ENCODE results near the gene BCL2.

The BCL2 gene

GRCh38 chr18:63177259-63177658, 142.3 kb downstream of the BCL2 start:
- H3K9ac ChIP-seq (ENCODE audit: low read depth, low read length), result no peak overlapping the region
- H3K4me3 ChIP-seq (ENCODE audit: low read depth, low read length), result no peak overlapping the region
- H3K9me3 ChIP-seq (ENCODE audit: control insufficient read depth, insufficient read depth, low read length), result no peaks in the 10 kb centered on the region
- H3K36me3 ChIP-seq (ENCODE audit: control insufficient read depth, insufficient read depth, low read length), result no peaks in the 10 kb centered on the region
- peaks cover 7% of the 10 kb centered on the region for H3K4me1 ChIP-seq (ENCODE audit: control insufficient read depth, insufficient read depth, low read length)
- no peaks in the 10 kb centered on the region for H3K27me3 ChIP-seq (ENCODE audit: control insufficient read depth, insufficient read depth, low read length)
- no peak overlapping the region for H3K27ac ChIP-seq (ENCODE audit: low read depth, low read length)

- no peak overlapping the region for H3K9ac ChIP-seq (ENCODE audit: low read depth, low read length)
- no peaks in the 10 kb centered on the region for H3K9me3 ChIP-seq (ENCODE audit: control insufficient read depth, insufficient read depth, low read length)
- H3K4me1 ChIP-seq (ENCODE audit: control insufficient read depth, insufficient read depth, low read length), result peaks cover 7% of the 10 kb centered on the region
- H3K4me3 ChIP-seq (ENCODE audit: low read depth, low read length), result no peak overlapping the region
- H3K36me3 ChIP-seq (ENCODE audit: control insufficient read depth, insufficient read depth, low read length), result no peaks in the 10 kb centered on the region
- no peak overlapping the region for H3K27ac ChIP-seq (ENCODE audit: low read depth, low read length)
- H3K27me3 ChIP-seq (ENCODE audit: control insufficient read depth, insufficient read depth, low read length), result no peaks in the 10 kb centered on the region
These were observed 144.3 kb downstream of the BCL2 start for GRCh38 chr18:63175264-63175663.

- H3K4me3 ChIP-seq (ENCODE audit: low read depth, low read length), result no peak overlapping the region
- no peak overlapping the region for H3K27ac ChIP-seq (ENCODE audit: low read depth, low read length)
- peaks cover 7% of the 10 kb centered on the region for H3K4me1 ChIP-seq (ENCODE audit: control insufficient read depth, insufficient read depth, low read length)
- no peaks in the 10 kb centered on the region for H3K9me3 ChIP-seq (ENCODE audit: control insufficient read depth, insufficient read depth, low read length)
- no peak overlapping the region for H3K9ac ChIP-seq (ENCODE audit: low read depth, low read length)
- no peaks in the 10 kb centered on the region for H3K36me3 ChIP-seq (ENCODE audit: control insufficient read depth, insufficient read depth, low read length)
- no peaks in the 10 kb centered on the region for H3K27me3 ChIP-seq (ENCODE audit: control insufficient read depth, insufficient read depth, low read length)
These were observed 145.6 kb downstream of the BCL2 start for GRCh38 chr18:63173983-63174382.

GRCh38 chr18:63169853-63170252, 149.7 kb downstream of the BCL2 start:
- Histone ChIP-seq H3K27me3 (ENCODE audit: control insufficient read depth, insufficient read depth, low read length) (no peaks in the 10 kb centered on the region), H3K4me3 (ENCODE audit: low read depth, low read length) (no peak overlapping the region), H3K27ac (ENCODE audit: low read depth, low read length) (no peak overlapping the region), H3K9me3 (ENCODE audit: control insufficient read depth, insufficient read depth, low read length) (no peaks in the 10 kb centered on the region), H3K4me1 (ENCODE audit: control insufficient read depth, insufficient read depth, low read length) (no peaks in the 10 kb centered on the region), H3K9ac (ENCODE audit: low read depth, low read length) (no peak overlapping the region), H3K36me3 (ENCODE audit: control insufficient read depth, insufficient read depth, low read length) (no peaks in the 10 kb centered on the region)

GRCh38 chr18:63168287-63168686, 151.3 kb downstream of the BCL2 start:
- Histone ChIP-seq H3K4me3 (ENCODE audit: low read depth, low read length) (no peak overlapping the region), H3K27me3 (ENCODE audit: control insufficient read depth, insufficient read depth, low read length) (no peaks in the 10 kb centered on the region), H3K27ac (ENCODE audit: low read depth, low read length) (no peak overlapping the region), H3K4me1 (ENCODE audit: control insufficient read depth, insufficient read depth, low read length) (no peaks in the 10 kb centered on the region), H3K36me3 (ENCODE audit: control insufficient read depth, insufficient read depth, low read length) (no peaks in the 10 kb centered on the region), H3K9ac (ENCODE audit: low read depth, low read length) (no peak overlapping the region), H3K9me3 (ENCODE audit: control insufficient read depth, insufficient read depth, low read length) (no peaks in the 10 kb centered on the region)

- Histone ChIP-seq H3K4me3 (ENCODE audit: low read depth, low read length) (no peak overlapping the region), H3K9me3 (ENCODE audit: control insufficient read depth, insufficient read depth, low read length) (no peaks in the 10 kb centered on the region), H3K9ac (ENCODE audit: low read depth, low read length) (no peak overlapping the region), H3K27ac (ENCODE audit: low read depth, low read length) (no peak overlapping the region), H3K27me3 (ENCODE audit: control insufficient read depth, insufficient read depth, low read length) (no peaks in the 10 kb centered on the region), H3K36me3 (ENCODE audit: control insufficient read depth, insufficient read depth, low read length) (no peaks in the 10 kb centered on the region), H3K4me1 (ENCODE audit: control insufficient read depth, insufficient read depth, low read length) (no peaks in the 10 kb centered on the region)
These were observed 153.4 kb downstream of the BCL2 start for GRCh38 chr18:63166142-63166541.

GRCh38 chr18:63164396-63164795, 155.2 kb downstream of the BCL2 start:
- no peak overlapping the region for H3K27ac ChIP-seq (ENCODE audit: low read depth, low read length)
- no peaks in the 10 kb centered on the region for H3K27me3 ChIP-seq (ENCODE audit: control insufficient read depth, insufficient read depth, low read length)
- H3K9me3 ChIP-seq (ENCODE audit: control insufficient read depth, insufficient read depth, low read length), result no peaks in the 10 kb centered on the region
- H3K4me3 ChIP-seq (ENCODE audit: low read depth, low read length), result no peak overlapping the region
- no peaks in the 10 kb centered on the region for H3K36me3 ChIP-seq (ENCODE audit: control insufficient read depth, insufficient read depth, low read length)
- no peak overlapping the region for H3K9ac ChIP-seq (ENCODE audit: low read depth, low read length)
- H3K4me1 ChIP-seq (ENCODE audit: control insufficient read depth, insufficient read depth, low read length), result no peaks in the 10 kb centered on the region

- no peak overlapping the region for H3K4me3 ChIP-seq (ENCODE audit: low read depth, low read length)
- no peaks in the 10 kb centered on the region for H3K27me3 ChIP-seq (ENCODE audit: control insufficient read depth, insufficient read depth, low read length)
- H3K9ac ChIP-seq (ENCODE audit: low read depth, low read length), result no peak overlapping the region
- H3K27ac ChIP-seq (ENCODE audit: low read depth, low read length), result no peak overlapping the region
- no peaks in the 10 kb centered on the region for H3K9me3 ChIP-seq (ENCODE audit: control insufficient read depth, insufficient read depth, low read length)
- no peaks in the 10 kb centered on the region for H3K4me1 ChIP-seq (ENCODE audit: control insufficient read depth, insufficient read depth, low read length)
- no peaks in the 10 kb centered on the region for H3K36me3 ChIP-seq (ENCODE audit: control insufficient read depth, insufficient read depth, low read length)
These were observed 157.1 kb downstream of the BCL2 start for GRCh38 chr18:63162271-63163014.

GRCh38 chr18:63161761-63162195, 157.8 kb downstream of the BCL2 start:
- H3K27ac ChIP-seq (ENCODE audit: low read depth, low read length), result no peak overlapping the region
- no peaks in the 10 kb centered on the region for H3K27me3 ChIP-seq (ENCODE audit: control insufficient read depth, insufficient read depth, low read length)
- H3K9me3 ChIP-seq (ENCODE audit: control insufficient read depth, insufficient read depth, low read length), result no peaks in the 10 kb centered on the region
- H3K4me1 ChIP-seq (ENCODE audit: control insufficient read depth, insufficient read depth, low read length), result no peaks in the 10 kb centered on the region
- H3K4me3 ChIP-seq (ENCODE audit: low read depth, low read length), result no peak overlapping the region
- H3K9ac ChIP-seq (ENCODE audit: low read depth, low read length), result no peak overlapping the region
- no peaks in the 10 kb centered on the region for H3K36me3 ChIP-seq (ENCODE audit: control insufficient read depth, insufficient read depth, low read length)

- H3K36me3 ChIP-seq (ENCODE audit: control insufficient read depth, insufficient read depth, low read length), result no peaks in the 10 kb centered on the region
- no peaks in the 10 kb centered on the region for H3K4me1 ChIP-seq (ENCODE audit: control insufficient read depth, insufficient read depth, low read length)
- no peak overlapping the region for H3K4me3 ChIP-seq (ENCODE audit: low read depth, low read length)
- H3K9me3 ChIP-seq (ENCODE audit: control insufficient read depth, insufficient read depth, low read length), result no peaks in the 10 kb centered on the region
- no peak overlapping the region for H3K9ac ChIP-seq (ENCODE audit: low read depth, low read length)
- H3K27ac ChIP-seq (ENCODE audit: low read depth, low read length), result no peak overlapping the region
- H3K27me3 ChIP-seq (ENCODE audit: control insufficient read depth, insufficient read depth, low read length), result no peaks in the 10 kb centered on the region
These were observed 158.4 kb downstream of the BCL2 start for GRCh38 chr18:63161032-63161760.

GRCh38 chr18:63160172-63160995, 159.2 kb downstream of the BCL2 start:
- Histone ChIP-seq H3K4me3 (ENCODE audit: low read depth, low read length) (no peak overlapping the region), H3K27ac (ENCODE audit: low read depth, low read length) (no peak overlapping the region), H3K9ac (ENCODE audit: low read depth, low read length) (no peak overlapping the region), H3K27me3 (ENCODE audit: control insufficient read depth, insufficient read depth, low read length) (no peaks in the 10 kb centered on the region), H3K4me1 (ENCODE audit: control insufficient read depth, insufficient read depth, low read length) (no peaks in the 10 kb centered on the region), H3K36me3 (ENCODE audit: control insufficient read depth, insufficient read depth, low read length) (no peaks in the 10 kb centered on the region), H3K9me3 (ENCODE audit: control insufficient read depth, insufficient read depth, low read length) (no peaks in the 10 kb centered on the region)

All from HUES48 (cell line).